ENCODE data around the gene C1orf198.

The C1orf198 gene

GRCh38 chr1:230867903-230868735 is at the start of gene C1orf198:
Gene C1orf198, minus strand, starts transcription at chr1:230868521. Its CDS starts 9 bp downstream, at chr1:230868512.
- Histone ChIP-seq H3K9me2 (ENCODE audit: low read depth, low read length) (no peaks in the 10 kb centered on the region), H3K9me3 (ENCODE audit: low read length) (no peaks in the 10 kb centered on the region), H3K9ac (ENCODE audit: low read length) (peak within 1 kb of the TSS; percentile 79), H3K79me2 (ENCODE audit: insufficient read depth, low read length) (no peaks in the 10 kb centered on the region), H3K4me1 (ENCODE audit: insufficient read depth, low read length, severe bottlenecking) (peaks cover 11% of the 10 kb centered on the region), H3F3A (ENCODE audit: insufficient read depth, low read length) (no peaks in the 10 kb centered on the region), H3K27ac (ENCODE audit: low read depth, low read length, poor library complexity, severe bottlenecking) (no peak within 1 kb of the TSS), H3K4me3 (ENCODE audit: low read depth, low read length, poor library complexity, severe bottlenecking) (peak within 1 kb of the TSS; percentile 87), H2AFZ (ENCODE audit: low read length) (peak within 1 kb of the TSS; percentile 81), H3K4me2 (ENCODE audit: low read length) (peak within 1 kb of the TSS; percentile 94), H4K20me1 (ENCODE audit: insufficient read depth, low read length) (no peaks in the 10 kb centered on the region), H3K36me3 (ENCODE audit: insufficient read depth, low read length) (no peaks in the 10 kb centered on the region), H3K27me3 (ENCODE audit: insufficient read depth, low read length) (peaks cover 7% of the 10 kb centered on the region; the same call in 1 of the 2 replicates)
- TF ChIP-seq EZH2 (IDR thresholded peaks at IDR 0.05; ENCODE audit: borderline replicate concordance, low read length) (no peak), CTCF (IDR thresholded peaks at IDR 0.05; ENCODE audit: low read length) (no peak)

- peaks cover 35% of the 10 kb centered on the region; the same call in 1 of the 2 replicates for H3K36me3 ChIP-seq (ENCODE audit: insufficient read depth, low read length)
- H3K27me3 ChIP-seq (ENCODE audit: insufficient read depth, low read length): no peaks in the 10 kb centered on the region
Measured at GRCh38 chr1:230917284-230918135, 49.2 kb upstream of the C1orf198 start.

More at GRCh38 chr1:230917284-230918135, 49.2 kb upstream of the C1orf198 start:
- Histone ChIP-seq H3K9ac (ENCODE audit: low read length) (no peak overlapping the region), H3K27ac (ENCODE audit: low read depth, low read length, poor library complexity, severe bottlenecking) (no peak overlapping the region), H3F3A (ENCODE audit: insufficient read depth, low read length) (no peaks in the 10 kb centered on the region), H3K4me2 (ENCODE audit: low read length) (no peak overlapping the region), H3K9me2 (ENCODE audit: low read depth, low read length) (no peaks in the 10 kb centered on the region), H3K4me1 (ENCODE audit: insufficient read depth, low read length, severe bottlenecking) (no peaks in the 10 kb centered on the region), H2AFZ (ENCODE audit: low read length) (no peak overlapping the region), H3K4me3 (ENCODE audit: low read depth, low read length, poor library complexity, severe bottlenecking) (no peak overlapping the region), H3K79me2 (ENCODE audit: insufficient read depth, low read length) (no peaks in the 10 kb centered on the region), H3K9me3 (ENCODE audit: low read length) (no peaks in the 10 kb centered on the region), H4K20me1 (ENCODE audit: insufficient read depth, low read length) (no peaks in the 10 kb centered on the region)
- peak; percentile 85 for TF ChIP-seq CTCF (IDR thresholded peaks at IDR 0.05; ENCODE audit: low read length)
- no peak for TF ChIP-seq EZH2 (IDR thresholded peaks at IDR 0.05; ENCODE audit: borderline replicate concordance, low read length)

Measured in OCI-LY1 (cell line).